Adrenal gland (tissue), 5 donors: Measurements from ENCODE around the gene VDAC1.
"Not testable (repeated sequence)": the region's sequence is repeated elsewhere in the genome, so short reads cannot be mapped to it uniquely, and the experiment has no call there.

ENCODE experiments used
- CTCF ChIP-seq, 6 experiments: fragments of 450-650 bp in 4 of 6; fragments of 200-600 bp in 2 of 6; sonication (generic) in 1 of 6; IDR thresholded peaks; 1 replicate in 5 of 6; 2 replicates in 1 of 6; pipeline versions ENCODE4 v1.5.1 to v1.8.0; 2016 to 2021; ENCODE audit warnings: antibody characterized with exemption in 6 of 6, mild to moderate bottlenecking in 2 of 6, moderate library complexity in 1 of 6
- POLR2A ChIP-seq, 2 donors: fragments of 450-650 bp; IDR thresholded peaks; one replicate each; pipeline ENCODE4 v1.6.1; 2017; ENCODE audit warnings: antibody characterized with exemption in 2 of 2, mild to moderate bottlenecking in 2 of 2, moderate library complexity in 1 of 2
- donor health status: DM: no; HTN: no; CAD: no.

GRCh38 chr5:133975546-133975945, 29.2 kb downstream of the VDAC1 start:
- not testable (repeated sequence) for TF ChIP-seq CTCF, POLR2A (IDR thresholded peaks at IDR 0.05)
